Stimulated activated CD4-positive, alpha-beta T cell treated with anti-CD3 and anti-CD28 coated beads, Interleukin-2, amount 100 ng/mL, for 48 hours (primary cell): ENCODE results near the gene KPNB1.

Source experiments
- DNase-seq, 2 donors: peaks; one replicate each; pipeline ENCODE4 v3.0.0-alpha.2; 2020

KPNB1 gene

DNA sequence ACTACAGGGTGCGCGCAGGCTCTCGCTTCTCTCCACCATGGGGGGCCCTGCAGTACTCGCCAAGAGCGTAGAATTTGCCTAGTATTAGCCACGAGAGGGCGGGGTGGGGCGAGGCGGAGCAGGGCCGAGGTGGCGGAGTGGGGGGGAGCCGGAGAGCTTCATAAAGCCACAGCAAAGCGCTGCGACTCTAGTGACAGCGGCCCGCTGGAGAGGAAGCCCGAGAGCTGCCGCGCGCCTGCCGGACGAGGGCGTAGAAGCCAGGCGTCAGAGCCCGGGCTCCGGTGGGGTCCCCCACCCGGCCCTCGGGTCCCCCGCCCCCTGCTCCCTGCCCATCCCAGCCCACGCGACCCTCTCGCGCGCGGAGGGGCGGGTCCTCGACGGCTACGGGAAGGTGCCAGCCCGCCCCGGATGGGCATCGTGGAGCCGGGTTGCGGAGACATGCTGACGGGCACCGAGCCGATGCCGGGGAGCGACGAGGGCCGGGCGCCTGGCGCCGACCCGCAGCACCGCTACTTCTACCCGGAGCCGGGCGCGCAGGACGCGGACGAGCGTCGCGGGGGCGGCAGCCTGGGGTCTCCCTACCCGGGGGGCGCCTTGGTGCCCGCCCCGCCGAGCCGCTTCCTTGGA is 83.4 kb downstream of the KPNB1 start, which contains the start of gene TBX21:
TSS of gene TBX21 (plus strand) at position 190 of the 627 bp plus-strand sequence. CDS start at position 409, 219 bp downstream.
- DNase-seq = peak; percentile 86

- no peak for DNase-seq
Observed at GRCh38 chr17:47733674-47734410, 84.1 kb downstream of the KPNB1 start.

- no peak for DNase-seq
Observed at GRCh38 chr17:47735139-47735464, 85.4 kb downstream of the KPNB1 start.
